GM23338 (cell line): ENCODE measurements around the gene BAX. TPM values are rescaled to one million over a fixed set of nuclear protein-coding genes. Genes with fewer than 3 reads are reported as not detected.

Experiments
- ATAC-seq: fragments of 200-7000 bp; cut with Tn5 transposase; 3 replicates; pipeline ENCODE4 v1.9.1; 2020
- DNase-seq: peaks from one replicate; pipeline ENCODE4 v3.0.0-alpha.2; 2015; ENCODE audit warnings: low spot score
- H2AFZ ChIP-seq: fragments of 200-600 bp; sonication (generic); 2 replicates; pipeline ENCODE4 v1.8.0; 2016; ENCODE audit warnings: antibody characterized with exemption, mild to moderate bottlenecking, moderate library complexity
- H3F3A ChIP-seq: fragments of 200-600 bp; sonication (generic); replicated peaks from 2 replicates; pipeline ENCODE4 v1.8.0; 2017; ENCODE audit warnings: antibody characterized with exemption, mixed run types, low read depth
- H3K27ac ChIP-seq: fragments of 200-600 bp; sonication (generic); 2 replicates; pipeline ENCODE4 v1.6.1; 2016; ENCODE audit warnings: low read depth
- H3K27me3 ChIP-seq: fragments of 200-600 bp; sonication (generic); 2 replicates; pipeline ENCODE4 v1.8.0; 2016; ENCODE audit warnings: mild to moderate bottlenecking, mixed run types, moderate library complexity; ENCODE audit not compliant: insufficient read depth
- H3K36me3 ChIP-seq: fragments of 200-600 bp; sonication (generic); 2 replicates; pipeline ENCODE4 v1.8.0; 2016; ENCODE audit warnings: mild to moderate bottlenecking; ENCODE audit not compliant: insufficient read depth
- H3K4me1 ChIP-seq: fragments of 200-600 bp; sonication (generic); 2 replicates; pipeline ENCODE4 v1.8.0; 2016; ENCODE audit warnings: mild to moderate bottlenecking, moderate library complexity; ENCODE audit not compliant: insufficient read depth
- H3K4me2 ChIP-seq: fragments of 200-600 bp; sonication (generic); 2 replicates; pipeline ENCODE4 v1.7.1; 2017; ENCODE audit warnings: mixed run types
- H3K4me3 ChIP-seq: fragments of 200-600 bp; sonication (generic); 2 replicates; pipeline ENCODE4 v1.6.1; 2016; ENCODE audit warnings: mixed run types
- H3K79me2 ChIP-seq: fragments of 200-600 bp; sonication (generic); replicated peaks from 2 replicates; pipeline ENCODE4 v1.8.0; 2017; ENCODE audit warnings: mild to moderate bottlenecking; ENCODE audit not compliant: insufficient read depth
- H3K9me2 ChIP-seq: fragments of 200-600 bp; sonication (generic); 2 replicates; pipeline ENCODE4 v1.8.0; 2017; ENCODE audit not compliant: insufficient read depth
- H4K20me1 ChIP-seq: fragments of 200-600 bp; sonication (generic); replicated peaks from 2 replicates; pipeline ENCODE4 v1.8.0; 2017; ENCODE audit warnings: mild to moderate bottlenecking; ENCODE audit not compliant: insufficient read depth
- H3K27ac Mint-ChIP-seq: 2 replicates; pipeline ENCODE4 v1.8.0; 2020; ENCODE audit warnings: inconsistent platforms, mild to moderate bottlenecking, moderate library complexity, mixed read lengths
- H3K27me3 Mint-ChIP-seq: 3 replicates; pipeline ENCODE4 v1.8.0; 2022; ENCODE audit warnings: low read depth, mild to moderate bottlenecking, moderate library complexity, mixed read lengths, inconsistent platforms; ENCODE audit not compliant: insufficient read depth, poor library complexity
- H3K36me3 Mint-ChIP-seq: 3 replicates; pipeline ENCODE4 v1.8.0; 2021; ENCODE audit warnings: low read depth, mild to moderate bottlenecking, inconsistent platforms, moderate library complexity, mixed read lengths
- H3K4me1 Mint-ChIP-seq: 3 replicates; pipeline ENCODE4 v1.8.0; 2020; ENCODE audit warnings: mild to moderate bottlenecking, inconsistent platforms, mixed read lengths
- H3K4me3 Mint-ChIP-seq: 3 replicates; pipeline ENCODE4 v1.8.0; 2021; ENCODE audit warnings: moderate library complexity, mild to moderate bottlenecking, inconsistent platforms, mixed read lengths
- H3K9me3 Mint-ChIP-seq: 3 replicates; pipeline ENCODE4 v1.8.0; 2020; ENCODE audit warnings: moderate library complexity, mild to moderate bottlenecking, inconsistent platforms, mixed read lengths
- CREB1 ChIP-seq: fragments of 250-450 bp; sonication (Bioruptor Pico); IDR thresholded peaks from 2 replicates; pipeline ENCODE4 v1.5.0; 2020; ENCODE audit warnings: low read depth, mild to moderate bottlenecking, moderate library complexity
- ETS1 ChIP-seq: IDR thresholded peaks from 2 replicates; pipeline ENCODE4 v1.6.1; 2016; ENCODE audit warnings: antibody characterized with exemption
- EZH2 ChIP-seq: fragments of 200-600 bp; sonication (generic); IDR thresholded peaks from one replicate; pipeline ENCODE4 v1.8.0; 2017; ENCODE audit warnings: antibody characterized with exemption, mild to moderate bottlenecking, low read depth; ENCODE audit not compliant: unreplicated experiment
- EZH2phosphoT487 ChIP-seq: fragments of 200-600 bp; sonication (generic); IDR thresholded peaks from one replicate; pipeline ENCODE4 v1.8.1; 2018; ENCODE audit warnings: antibody characterized with exemption; ENCODE audit not compliant: unreplicated experiment
- POLR2AphosphoS5 ChIP-seq: IDR thresholded peaks from 2 replicates; pipeline ENCODE4 v1.6.1; 2016; ENCODE audit warnings: antibody characterized with exemption, low read depth
- REST ChIP-seq: IDR thresholded peaks from one replicate; pipeline ENCODE4 v1.6.1; 2018; ENCODE audit warnings: antibody characterized with exemption; ENCODE audit not compliant: unreplicated experiment
- STAT1 ChIP-seq: IDR thresholded peaks from one replicate; pipeline ENCODE4 v1.6.1; 2016; ENCODE audit warnings: antibody characterized with exemption; ENCODE audit not compliant: unreplicated experiment
- ZNF331 ChIP-seq: fragments of 250-450 bp; sonication (Bioruptor Pico); IDR thresholded peaks from 2 replicates; pipeline ENCODE4 v1.5.0; 2020; ENCODE audit warnings: low read depth, mild to moderate bottlenecking, moderate library complexity
- ZNF462 ChIP-seq: fragments of 250-450 bp; sonication (Bioruptor Pico); IDR thresholded peaks from 2 replicates; pipeline ENCODE4 v1.5.0; 2020; ENCODE audit warnings: mild to moderate bottlenecking, moderate library complexity
- polyA plus RNA-seq: library from polyadenylated mRNA; unstranded; fragments of >200 nt; fragmentation: Nextera tagmentation; extraction: Ambion mirVana; gene quantifications from 2 replicates; pipeline ENCODE4 v1.2.1, GENCODE V29; 2016
- total RNA-seq: library from RNA; depleted of rRNA; stranded (reverse); fragments of >200 nt; shearing (Covaris generic); gene quantifications from 2 replicates; pipeline ENCODE4 v1.2.3, GENCODE V29; 2014

The BAX gene
- total and polyA plus RNA-seq, 2 experiments from 2014 or later = 179 to 261 TPM

GRCh38 chr19:48968813-48969218 lies 14.1 kb downstream of the BAX start (continued):
- TF ChIP-seq ZNF462 (CRISPR knock-in tag) (no peak), ETS1 (no peak), CREB1 (CRISPR knock-in tag) (no peak), STAT1 (no peak), EZH2phosphoT487 (no peak), POLR2AphosphoS5 (no peak)

- ATAC-seq (peak; percentile 12), DNase-seq (peak; percentile 77)
- Histone ChIP-seq H3K27ac (no peak overlapping the region), H3K27me3 (no peaks in the 10 kb centered on the region), H3K36me3 (peaks cover 13% of the 10 kb centered on the region), H4K20me1 (peaks cover 11% of the 10 kb centered on the region), H3K4me1 (peaks cover 5% of the 10 kb centered on the region; the same call in 1 of the 2 replicates), H3F3A (peaks cover 37% of the 10 kb centered on the region), H3K4me2 (no peak overlapping the region), H3K9me2 (no peaks in the 10 kb centered on the region), H2AFZ (no peak overlapping the region), H3K4me3 (no peak overlapping the region), H3K79me2 (peaks cover 19% of the 10 kb centered on the region)
- peaks cover 13% of the 10 kb centered on the region for H3K9me3 Mint-ChIP-seq
- H3K27ac Mint-ChIP-seq = no peak overlapping the region
- peaks cover 20% of the 10 kb centered on the region for H3K4me1 Mint-ChIP-seq
- H3K27me3 Mint-ChIP-seq = peaks cover 38% of the 10 kb centered on the region
- no peak overlapping the region for H3K4me3 Mint-ChIP-seq
- H3K36me3 Mint-ChIP-seq = peaks cover 55% of the 10 kb centered on the region
- TF ChIP-seq ZNF331 (CRISPR knock-in tag) (no peak), EZH2phosphoT487 (no peak), EZH2 (no peak), REST (no peak)
These were observed 14.8 kb downstream of the BAX start for GRCh38 chr19:48969276-48970138.
